Calu3 (cell line): ENCODE results near the gene SYNPR. TPM values are rescaled to one million over a fixed set of nuclear protein-coding genes. Genes with fewer than 3 reads are reported as not detected.

Source experiments
- BruUV-seq: library from RNA; stranded (reverse); fragments of 400-500 nt; replicated peaks from 2 replicates; lab custom pipeline; 2021; lab: Mats Ljungman, UMichigan
- CTCF ChIA-PET: fragments of 300-600 bp; sonication (Branson Sonifier 250); formaldehyde crosslinking; loops from one replicate; lab custom pipeline; 2022; ENCODE audit warnings: antibody characterized with exemption; lab: Charles Lee
- DNase-seq: peaks from one replicate; pipeline ENCODE4 v3.0.0; 2022
- H3K27ac Mint-ChIP-seq: one replicate; pipeline ENCODE4 v1.8.0; 2022; ENCODE audit warnings: mixed read lengths; ENCODE audit not compliant: unreplicated experiment
- H3K27me3 Mint-ChIP-seq: one replicate; pipeline ENCODE4 v1.8.0; 2022; ENCODE audit warnings: mixed read lengths; ENCODE audit not compliant: unreplicated experiment
- H3K36me3 Mint-ChIP-seq: one replicate; pipeline ENCODE4 v1.8.0; 2022; ENCODE audit warnings: mild to moderate bottlenecking, moderate library complexity, mixed read lengths; ENCODE audit not compliant: insufficient read depth, unreplicated experiment
- H3K4me1 Mint-ChIP-seq: one replicate; pipeline ENCODE4 v1.8.0; 2022; ENCODE audit warnings: mild to moderate bottlenecking, low read depth, mixed read lengths; ENCODE audit not compliant: unreplicated experiment
- H3K4me3 Mint-ChIP-seq: one replicate; pipeline ENCODE4 v1.8.0; 2022; ENCODE audit warnings: mild to moderate bottlenecking, low read depth, moderate library complexity, mixed read lengths; ENCODE audit not compliant: unreplicated experiment
- H3K9me3 Mint-ChIP-seq: one replicate; pipeline ENCODE4 v1.8.0; 2022; ENCODE audit warnings: low read depth, mixed read lengths; ENCODE audit not compliant: unreplicated experiment
- CTCF ChIP-seq: fragments of 200-600 bp; IDR thresholded peaks from one replicate; pipeline ENCODE4 v1.8.0; 2022; ENCODE audit warnings: antibody characterized with exemption; ENCODE audit not compliant: unreplicated experiment
- intact Hi-C: fragments of 100-400 bp; cut with micrococcal nuclease; formaldehyde crosslinking; loops from one replicate; pipeline ENCODE4 v1.10.0; 2022; ENCODE audit not compliant: unreplicated experiment
- total RNA-seq: library from RNA; stranded (reverse); gene quantifications from 2 replicates; pipeline ENCODE4 v1.2.3, GENCODE V29; 2022

SYNPR gene
- total RNA-seq, 1 experiment from 2014 or later = 0.90 TPM

- Mint-ChIP-seq H3K36me3 (no peaks in the 10 kb centered on the region), H3K9me3 (no peaks in the 10 kb centered on the region), H3K27ac (no peak overlapping the region), H3K4me3 (no peak overlapping the region), H3K27me3 (no peaks in the 10 kb centered on the region), H3K4me1 (peaks cover 26% of the 10 kb centered on the region)
- intact Hi-C loops = no loop called here
- CTCF ChIA-PET = no interaction called here
- DNase-seq = no peak
- BruUV-seq = no TSS peak
- TF ChIP-seq CTCF = no peak
These were observed 112.7 kb downstream of the SYNPR start for GRCh38 chr3:63390710-63391230.

GRCh38 chr3:63395960-63396359, 117.9 kb downstream of the SYNPR start:
- no peak for DNase-seq
- intact Hi-C loops = no loop called here
- no peak for TF ChIP-seq CTCF
- Mint-ChIP-seq H3K36me3 (no peaks in the 10 kb centered on the region), H3K9me3 (no peaks in the 10 kb centered on the region), H3K4me1 (peaks cover 5% of the 10 kb centered on the region), H3K4me3 (no peak overlapping the region), H3K27me3 (no peaks in the 10 kb centered on the region), H3K27ac (no peak overlapping the region)
- CTCF ChIA-PET = interaction anchor here (1.3 kb wide), 1 partner anchor 266 kb away, joined by 3 read pairs; no protein-coding TSS in a partner anchor
- no TSS peak for BruUV-seq

- Mint-ChIP-seq H3K36me3 (no peaks in the 10 kb centered on the region), H3K4me1 (no peaks in the 10 kb centered on the region), H3K27ac (no peak overlapping the region), H3K9me3 (peaks cover 3% of the 10 kb centered on the region), H3K4me3 (no peak overlapping the region), H3K27me3 (no peaks in the 10 kb centered on the region)
- no TSS peak for BruUV-seq
- TF ChIP-seq CTCF = no peak
- CTCF ChIA-PET = no interaction called here
- intact Hi-C loops = no loop called here
- no peak for DNase-seq
These were observed 122.2 kb downstream of the SYNPR start for GRCh38 chr3:63400246-63400860.

- Mint-ChIP-seq H3K9me3 (peaks cover 5% of the 10 kb centered on the region), H3K36me3 (no peaks in the 10 kb centered on the region), H3K27ac (no peak overlapping the region), H3K4me3 (no peak overlapping the region), H3K4me1 (no peaks in the 10 kb centered on the region), H3K27me3 (no peaks in the 10 kb centered on the region)
- DNase-seq = peak; percentile 5
- TF ChIP-seq CTCF = no peak
- CTCF ChIA-PET = no interaction called here
- intact Hi-C loops = no loop called here
- no TSS peak for BruUV-seq
These were observed 127.8 kb downstream of the SYNPR start for GRCh38 chr3:63405882-63406281.
